PC-3 (cell line): Measurements from ENCODE around the gene NAGK.

ENCODE experiments used
- CTCF ChIP-seq: fragments of 300-600 bp; sonication (generic); conservative IDR thresholded peaks from 2 replicates; pipeline ENCODE4 v1.5.1; 2017; ENCODE audit warnings: antibody characterized with exemption, low read depth, mild to moderate bottlenecking, low read length
- EZH2 ChIP-seq: fragments of 300-600 bp; sonication (generic); IDR thresholded peaks from one replicate; pipeline ENCODE4 v1.6.1; 2017; ENCODE audit warnings: antibody characterized with exemption, mild to moderate bottlenecking, low read length; ENCODE audit not compliant: unreplicated experiment

DNA sequence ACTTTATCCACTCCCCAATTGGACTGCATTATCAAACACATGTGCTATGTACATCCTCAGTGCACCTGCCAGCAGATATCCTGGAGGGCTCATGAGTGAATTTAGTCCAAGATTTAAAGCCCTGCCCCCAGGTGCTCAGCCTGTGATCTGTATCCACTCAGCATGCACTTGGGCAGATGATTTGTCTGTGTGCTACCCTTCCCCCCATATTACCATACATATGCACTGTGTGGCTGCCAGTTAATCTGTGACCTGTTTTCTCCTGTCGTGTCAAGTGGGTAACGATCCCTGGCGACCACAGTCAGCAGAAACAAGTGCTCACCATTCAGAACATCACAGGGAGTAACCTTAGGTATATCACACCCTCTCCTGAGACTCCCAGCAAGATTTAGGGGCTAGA is 10.2 kb downstream of the NAGK start:
- TF ChIP-seq CTCF (no peak), EZH2 (no peak)
